HT-29 (cell line): ENCODE measurements around the gene ZNF365. TPM values are rescaled to one million over a fixed set of nuclear protein-coding genes. Genes with fewer than 3 reads are reported as not detected.
"Not testable (repeated sequence)": the region's sequence is repeated elsewhere in the genome, so short reads cannot be mapped to it uniquely, and the experiment has no call there.

ENCODE experiments used
- DNase-seq: peaks from one replicate; pipeline ENCODE4 v3.0.0-alpha.2; 2015; ENCODE audit warnings: low spot score
- total RNA-seq: library from RNA; depleted of rRNA; stranded (reverse); fragments of >200 nt; shearing (Covaris generic); gene quantifications from 2 replicates; pipeline ENCODE4 v1.2.3, GENCODE V29; 2014; rRNA removed

Gene ZNF365
- not detected in 2 replicates for total RNA-seq

DNA sequence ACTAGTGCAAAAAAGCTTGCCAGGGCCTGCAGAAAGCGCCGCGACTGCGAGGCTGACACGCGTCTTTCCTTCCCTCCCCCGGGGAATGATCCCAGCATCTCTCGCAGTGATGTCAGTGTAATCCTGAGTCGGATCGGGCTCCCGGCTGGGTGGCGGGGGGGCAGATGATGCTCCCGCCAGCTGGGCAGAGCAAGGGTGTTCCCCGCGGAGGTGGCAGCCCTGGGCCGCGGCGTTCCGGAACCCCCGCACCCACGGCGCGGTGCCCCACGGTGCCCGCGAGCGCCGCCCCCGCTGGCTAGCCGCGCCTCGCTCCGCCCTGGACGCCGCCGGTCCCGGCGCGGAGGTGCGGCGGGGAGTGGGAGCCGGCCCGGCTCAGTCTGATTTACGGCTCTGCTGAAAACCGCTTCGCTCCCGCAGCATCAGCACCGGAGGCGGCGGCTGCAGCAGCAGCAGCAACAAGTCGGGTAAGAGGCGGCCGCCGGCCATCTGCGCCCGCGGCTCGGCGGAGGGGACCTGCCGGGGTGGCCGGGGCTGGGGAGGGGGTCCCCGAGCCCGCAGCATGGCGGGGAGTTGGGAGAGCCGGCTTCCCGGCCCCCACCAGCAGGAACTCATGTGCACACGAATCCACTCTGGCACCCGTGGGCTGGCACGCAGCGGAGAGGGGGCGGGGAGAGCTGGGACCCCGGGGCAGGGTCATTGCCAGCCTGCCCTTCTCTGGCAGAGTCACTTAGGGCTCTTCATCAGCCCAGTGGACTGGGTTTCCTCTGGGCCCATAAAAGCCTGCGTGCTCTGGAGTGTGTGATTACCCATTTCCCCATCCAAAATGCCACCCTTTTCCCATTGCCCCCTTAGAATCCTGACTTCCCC lies at the start of gene ZNF365:
ZNF365 (plus strand) TSS at position 375 of the 867 bp plus-strand sequence. CDS start 1,825 bp downstream, outside the sequence.
- DNase-seq, result no peak

GRCh38 chr10:62326176-62326575 lies 48.0 kb upstream of the ZNF365 start:
- no peak for DNase-seq

GRCh38 chr10:62327885-62328284 lies 46.3 kb upstream of the ZNF365 start:
- no peak for DNase-seq

GRCh38 chr10:62330213-62330612 lies 44.0 kb upstream of the ZNF365 start:
- no peak for DNase-seq

DNA sequence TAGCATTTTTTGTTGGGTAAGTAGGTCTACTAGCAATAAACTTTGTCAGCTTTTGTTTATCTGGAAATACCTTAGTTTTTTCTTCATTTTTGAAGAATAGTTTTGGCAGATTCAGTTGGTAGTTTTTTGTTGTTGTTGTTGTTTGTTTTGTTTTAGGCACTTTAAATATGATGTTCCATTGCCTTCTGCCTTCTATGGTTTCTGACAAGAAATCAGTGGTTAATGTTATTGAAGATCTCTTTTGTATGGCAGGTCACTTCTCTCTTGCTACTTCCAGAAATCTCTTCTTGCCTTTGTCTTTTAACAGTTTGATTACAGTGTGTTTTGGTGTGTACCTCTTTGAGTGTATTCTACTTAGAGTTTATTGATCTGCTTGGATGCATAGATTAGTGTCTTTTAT lies 41.8 kb upstream of the ZNF365 start:
- DNase-seq, result no peak

DNA sequence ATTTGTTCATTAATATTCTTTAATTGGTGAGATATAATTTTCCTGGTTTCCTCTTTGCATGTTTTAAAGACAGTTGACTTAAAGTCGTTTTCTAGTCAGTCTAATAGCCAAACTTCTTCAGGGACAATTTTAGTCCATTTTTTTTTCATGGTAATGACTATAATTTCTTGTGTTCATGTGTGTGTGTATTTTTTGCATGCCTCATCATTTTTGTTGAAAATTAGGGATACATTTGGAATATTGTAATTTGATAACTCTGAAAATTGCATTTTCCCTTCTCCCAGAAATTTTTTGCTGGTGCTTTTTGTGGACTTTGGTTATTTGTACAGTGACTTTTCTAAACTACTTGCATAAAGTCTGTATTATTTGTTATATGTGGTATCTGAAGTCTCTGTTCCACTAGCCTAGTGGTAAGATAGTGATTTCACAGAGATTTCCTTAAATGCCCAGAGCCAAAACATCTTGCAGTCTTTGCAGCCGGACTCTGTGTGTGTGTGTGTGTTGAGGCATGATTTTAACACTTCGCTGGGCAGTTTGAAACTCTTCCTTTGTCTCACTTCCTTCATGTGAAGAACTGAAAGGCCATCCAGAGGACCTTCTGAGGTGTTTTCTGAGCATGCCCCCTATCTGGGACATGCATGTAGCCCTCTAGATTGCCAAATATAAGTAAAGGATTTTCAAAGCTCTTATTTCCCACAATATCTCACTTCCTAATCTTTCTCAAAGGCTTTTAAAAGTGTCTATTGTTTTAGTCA lies 40.9 kb upstream of the ZNF365 start:
- DNase-seq, result no peak

- DNase-seq, result no peak
These were observed 40.0 kb upstream of the ZNF365 start for GRCh38 chr10:62333988-62334682.

DNA sequence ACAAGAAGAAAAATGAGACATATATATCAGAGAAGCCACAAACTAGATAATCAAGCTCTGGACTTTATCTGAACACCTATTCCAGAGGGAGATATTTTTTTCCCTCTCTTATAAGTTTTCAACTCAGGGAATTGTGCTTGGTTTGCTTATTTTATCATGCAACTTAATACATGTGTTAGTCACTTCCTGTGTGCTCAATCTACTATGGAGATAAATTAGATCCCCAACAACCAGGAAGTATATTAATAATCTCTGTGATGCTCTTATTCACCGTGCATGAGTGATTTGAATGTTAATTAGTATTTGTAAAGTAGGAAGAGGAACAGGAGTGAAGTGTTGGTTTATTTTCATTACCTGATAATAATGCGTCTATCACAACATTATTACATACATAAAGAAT lies 38.8 kb upstream of the ZNF365 start:
- DNase-seq, result no peak

DNA sequence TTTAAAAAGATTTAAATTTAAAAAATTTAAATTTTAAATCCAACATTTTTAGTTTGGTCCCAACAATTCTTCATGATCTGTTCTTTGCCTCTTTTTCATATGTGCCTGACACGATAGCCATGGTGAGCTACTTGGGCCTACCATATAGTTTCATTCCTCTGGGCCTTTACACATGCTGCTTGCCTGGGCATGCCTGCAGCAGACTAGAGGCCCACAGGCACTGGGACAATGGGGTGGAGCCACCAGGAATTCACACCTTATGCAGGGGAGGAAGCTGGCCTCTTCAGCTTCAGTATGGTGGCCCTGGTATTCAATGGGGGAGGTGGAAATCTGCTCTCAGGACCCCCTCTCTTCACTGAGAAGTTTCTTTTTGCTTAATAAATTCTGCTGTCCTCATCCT lies 37.8 kb upstream of the ZNF365 start:
- DNase-seq, result no peak

DNA sequence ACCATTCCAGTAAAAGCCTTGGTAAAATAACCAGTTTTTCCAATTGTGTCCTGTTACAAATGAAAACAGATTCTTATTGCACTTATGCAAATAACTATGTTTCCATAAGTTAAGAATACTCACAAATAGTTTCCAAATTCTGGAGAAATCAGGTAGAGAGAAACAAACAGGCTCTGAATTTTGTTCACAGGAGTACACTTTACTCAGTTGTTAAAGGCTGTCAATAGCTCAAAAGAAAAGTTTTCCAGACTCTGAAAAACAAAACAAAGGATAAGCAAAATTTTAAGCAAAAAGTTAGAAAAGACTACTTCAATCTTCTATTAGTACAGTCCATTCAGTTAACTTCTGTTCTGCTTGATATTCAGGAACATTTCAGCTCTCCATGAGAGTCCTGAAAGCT lies 32.8 kb upstream of the ZNF365 start:
- DNase-seq, result no peak

GRCh38 chr10:62343000-62343399 lies 31.2 kb upstream of the ZNF365 start:
- DNase-seq, result no peak

DNA sequence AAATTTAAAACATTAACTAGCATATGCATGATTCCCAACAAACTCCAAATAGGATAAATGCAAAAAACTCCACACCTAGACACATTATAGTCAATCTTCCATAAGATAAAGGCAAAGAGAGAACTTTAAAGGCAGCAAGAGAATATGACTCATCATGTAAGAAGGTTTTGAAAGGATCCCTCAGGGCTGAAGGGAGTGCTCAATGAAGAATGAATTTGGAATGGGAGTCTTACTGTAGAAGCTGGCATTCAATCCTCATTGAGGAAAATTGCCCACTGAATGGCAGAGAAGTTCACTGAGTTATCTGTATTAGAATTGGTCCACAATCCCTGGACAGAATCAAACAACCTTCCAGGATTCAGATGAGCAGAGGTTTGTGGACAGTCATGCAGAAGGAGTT lies 26.1 kb upstream of the ZNF365 start:
- DNase-seq, result no peak

GRCh38 chr10:62352356-62352970 lies 21.7 kb upstream of the ZNF365 start:
- DNase-seq, result no peak

DNA sequence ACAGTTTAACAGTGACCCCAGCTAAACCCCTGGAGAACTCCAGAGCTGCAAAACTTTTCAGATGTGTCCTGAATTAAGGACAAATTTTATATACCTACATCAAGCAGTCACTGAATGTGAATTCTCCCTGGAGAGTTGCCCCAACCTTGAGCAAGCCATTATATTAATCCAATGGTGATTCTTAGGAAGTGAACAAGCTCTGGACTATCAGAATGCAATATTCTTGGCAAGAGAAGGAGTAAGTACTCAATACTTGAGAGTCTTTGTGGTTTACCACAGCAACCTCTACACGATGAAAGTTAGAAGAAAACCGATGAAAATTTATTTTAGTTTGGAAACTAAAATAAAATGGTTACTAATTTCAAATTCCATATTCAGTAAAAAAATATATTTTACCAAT lies 19.3 kb upstream of the ZNF365 start:
- no peak for DNase-seq

DNA sequence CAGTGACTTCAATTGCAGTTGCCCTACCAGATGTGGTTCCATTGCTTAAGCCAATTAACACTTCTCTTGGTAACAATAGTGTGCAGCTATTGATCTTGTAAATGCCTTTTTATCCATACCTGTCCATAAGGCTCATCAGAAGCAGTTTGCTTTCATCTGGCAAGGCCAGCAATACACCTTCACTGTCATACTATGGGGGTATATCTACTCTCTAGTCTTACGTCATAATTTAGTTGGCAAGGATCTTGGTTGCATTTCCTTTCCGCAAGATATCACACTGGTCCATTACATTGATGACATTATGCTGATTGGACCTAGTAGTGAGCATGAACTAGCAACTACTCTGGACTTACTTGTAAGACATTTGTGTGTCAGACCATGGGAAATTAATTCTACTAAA lies 17.7 kb upstream of the ZNF365 start:
- DNase-seq, result no peak

GRCh38 chr10:62358151-62358550 lies 16.0 kb upstream of the ZNF365 start:
- DNase-seq, result not testable (repeated sequence)

GRCh38 chr10:62373639-62373994 lies 552 bp upstream of the ZNF365 start:
- no peak for DNase-seq

GRCh38 chr10:62374862-62375710 lies 917 bp downstream of the ZNF365 start:
- DNase-seq, result peak; percentile 17

GRCh38 chr10:62376071-62377025 lies 2.2 kb downstream of the ZNF365 start:
- DNase-seq, result no peak

GRCh38 chr10:62377026-62377415 lies 2.9 kb downstream of the ZNF365 start:
- DNase-seq, result no peak
